GM18861 (cell line): Measurements from ENCODE around the gene CTDSPL2.
"Not testable (repeated sequence)": the region's sequence is repeated elsewhere in the genome, so short reads cannot be mapped to it uniquely, and the experiment has no call there.

Source experiments
- ATAC-seq: cut with Tn5 transposase; IDR thresholded peaks from one replicate; pipeline ENCODE4 v1.9.1; 2021; ENCODE audit not compliant: unreplicated experiment

Gene CTDSPL2

GRCh38 chr15:44537735-44538240, 110.4 kb downstream of the CTDSPL2 start:
- no peak for ATAC-seq

DNA sequence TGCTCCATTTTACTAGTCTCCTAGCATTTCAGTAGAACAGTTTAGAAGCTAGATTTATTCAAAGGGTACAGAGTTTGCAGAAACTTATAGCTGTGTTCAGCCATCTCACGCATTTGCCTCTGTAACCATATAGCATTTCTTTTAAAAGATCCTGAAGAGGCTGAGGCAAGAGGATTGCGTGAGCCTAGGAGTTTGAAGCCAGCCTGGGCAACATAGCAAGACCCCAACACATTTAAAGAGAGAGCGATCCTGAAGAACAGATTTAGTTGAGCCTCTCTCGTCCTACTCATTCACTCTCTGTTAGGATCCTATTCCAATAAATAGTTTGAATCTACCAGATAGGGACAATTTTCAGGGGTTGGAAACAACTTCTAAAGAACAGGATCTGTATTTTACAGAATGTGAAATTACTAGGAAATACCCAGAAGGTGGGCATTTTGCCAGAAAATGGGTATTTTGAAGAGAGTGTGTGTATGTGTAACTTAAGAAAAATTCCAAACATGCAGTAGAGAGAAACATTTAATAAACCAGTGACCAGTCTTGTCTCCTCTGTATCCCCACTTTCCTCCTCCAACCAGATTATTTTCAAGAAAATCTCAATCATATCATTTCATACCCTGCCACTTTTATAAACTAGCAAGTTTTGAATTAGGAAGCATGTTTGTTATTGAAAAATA, 114.0 kb downstream of the CTDSPL2 start:
- ATAC-seq = no peak

GRCh38 chr15:44542596-44542995, 115.2 kb downstream of the CTDSPL2 start:
- ATAC-seq = no peak

- not testable (repeated sequence) for ATAC-seq
These were observed 117.3 kb downstream of the CTDSPL2 start for GRCh38 chr15:44544745-44545144.

GRCh38 chr15:44545913-44546802, 118.7 kb downstream of the CTDSPL2 start:
- ATAC-seq = peak; percentile 56

DNA sequence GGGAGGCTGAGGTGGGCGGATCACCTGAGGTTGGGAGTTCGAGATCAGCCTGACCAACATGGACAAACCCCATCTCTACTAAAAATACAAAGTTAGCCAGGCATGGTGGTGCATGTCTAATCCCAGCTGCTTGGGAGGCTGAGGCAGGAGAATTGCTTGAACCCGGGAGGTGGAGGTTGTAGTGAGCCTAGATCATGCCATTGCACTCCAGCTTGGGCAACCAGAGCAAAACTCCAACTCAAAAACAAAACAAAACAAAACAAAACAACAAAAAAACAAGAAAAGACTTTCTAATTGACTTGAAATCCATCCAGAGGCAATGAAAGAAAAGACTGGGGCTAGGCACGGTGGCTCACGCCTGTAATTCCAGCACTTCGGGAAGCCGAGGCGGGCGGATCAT, 121.7 kb downstream of the CTDSPL2 start:
- not testable (repeated sequence) for ATAC-seq

- no peak for ATAC-seq
These were observed 122.8 kb downstream of the CTDSPL2 start for GRCh38 chr15:44550256-44550655.

GRCh38 chr15:44550734-44551133, 123.3 kb downstream of the CTDSPL2 start:
- no peak for ATAC-seq

DNA sequence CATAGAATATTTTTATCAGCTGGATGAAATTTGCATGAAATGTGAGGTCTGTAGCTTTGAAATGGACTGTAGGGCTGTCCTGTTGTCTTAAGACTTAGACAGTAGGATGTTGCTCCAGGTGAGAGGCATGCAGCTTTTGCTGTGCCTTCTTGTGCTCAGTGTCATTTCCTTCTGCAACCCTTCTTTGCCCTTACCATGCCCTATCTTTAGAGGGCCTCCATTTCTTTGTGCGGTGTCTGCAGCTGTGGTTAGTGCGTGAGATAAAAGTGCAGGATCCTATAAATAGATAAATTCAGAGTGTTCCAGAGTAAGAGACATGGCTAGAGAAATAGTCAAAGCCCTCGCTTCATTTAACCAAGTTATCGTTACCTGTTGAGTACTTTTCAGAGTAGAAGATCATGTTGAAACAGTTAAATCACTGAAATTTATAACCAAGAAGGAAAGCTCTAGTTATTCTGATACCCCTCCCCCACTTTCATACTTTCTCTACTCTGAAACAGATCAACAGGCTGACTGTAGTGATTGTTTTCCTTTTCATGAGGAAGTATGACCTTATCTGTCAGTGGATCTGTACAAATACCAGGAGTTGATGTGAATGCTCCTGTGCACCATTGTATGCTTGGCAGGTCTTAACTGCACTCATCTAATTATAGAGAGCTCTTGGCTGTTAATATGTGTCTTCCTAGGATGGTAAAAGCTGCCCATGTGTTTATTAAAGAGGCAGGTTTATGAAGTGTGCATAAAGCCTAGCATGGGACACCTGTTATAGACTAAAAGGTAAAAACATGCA, 127.7 kb downstream of the CTDSPL2 start:
- ATAC-seq = no peak

DNA sequence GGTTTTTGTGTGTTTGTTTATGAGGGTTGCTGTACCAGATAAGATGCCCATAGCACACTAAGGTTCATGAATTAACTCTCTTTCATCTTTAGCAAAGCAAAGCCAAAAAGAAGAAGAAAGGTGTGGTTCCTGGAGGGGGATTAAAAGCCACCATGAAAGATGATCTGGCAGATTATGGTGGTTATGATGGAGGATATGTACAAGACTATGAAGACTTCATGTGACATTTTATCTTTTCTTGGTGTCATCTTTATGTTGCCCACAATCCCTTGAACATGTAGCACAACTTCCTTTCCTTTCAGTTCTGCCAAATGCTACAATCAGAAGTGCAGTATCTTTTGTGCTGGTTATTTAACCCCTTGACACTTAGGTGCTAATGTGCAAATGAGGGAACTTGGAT, 133.5 kb downstream of the CTDSPL2 start:
- ATAC-seq = not testable (repeated sequence)

- no peak for ATAC-seq
These were observed 138.1 kb downstream of the CTDSPL2 start for GRCh38 chr15:44565387-44566154.

GRCh38 chr15:44566155-44566540, 138.7 kb downstream of the CTDSPL2 start:
- ATAC-seq = no peak

DNA sequence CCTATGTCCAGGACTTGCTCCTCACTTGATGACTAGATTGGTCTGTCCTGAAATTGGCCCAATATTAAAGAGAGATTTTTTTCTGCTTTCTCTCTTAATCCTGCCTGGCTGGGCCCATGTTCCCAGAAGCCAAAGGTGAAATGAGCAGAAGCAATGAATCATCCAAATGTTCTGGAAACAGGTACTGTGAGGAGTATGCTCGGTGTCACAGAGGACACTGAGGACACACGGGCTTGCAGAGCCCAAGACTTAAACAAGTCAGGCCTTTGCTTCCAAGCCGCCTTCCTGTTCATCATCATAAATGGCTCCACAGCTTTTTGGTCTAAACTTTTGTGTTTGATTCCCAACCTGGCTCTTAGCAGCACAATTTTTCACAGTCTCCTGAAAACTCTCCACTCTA, 140.9 kb downstream of the CTDSPL2 start:
- ATAC-seq = no peak

DNA sequence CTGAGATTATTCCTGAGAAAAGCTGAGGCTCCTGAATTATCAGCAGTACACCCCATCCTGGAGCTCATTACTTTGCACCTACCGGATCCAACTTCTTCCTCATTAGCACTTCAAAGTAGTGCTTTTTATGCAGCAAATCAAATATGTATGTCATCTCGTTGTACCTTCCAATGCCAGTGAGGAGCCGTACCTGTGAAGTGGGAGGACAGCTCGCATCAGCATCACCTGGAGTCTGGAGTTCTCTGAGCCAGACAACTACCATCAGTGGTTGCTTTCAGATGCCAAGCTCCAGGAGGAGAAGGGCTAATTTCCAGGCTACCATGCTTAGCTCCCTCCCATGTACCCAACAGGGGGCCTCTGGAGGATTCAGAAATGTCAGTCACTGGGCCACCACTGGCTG, 141.9 kb downstream of the CTDSPL2 start:
- no peak for ATAC-seq

GRCh38 chr15:44570361-44570760, 142.9 kb downstream of the CTDSPL2 start:
- ATAC-seq = no peak

GRCh38 chr15:44573386-44573785, 146.0 kb downstream of the CTDSPL2 start:
- ATAC-seq = no peak

GRCh38 chr15:44574734-44575133, 147.3 kb downstream of the CTDSPL2 start:
- ATAC-seq = no peak
